GM19099 (cell line): ENCODE results near the gene ACP3.

Experiments
- POLR2A ChIP-seq: IDR thresholded peaks from 3 replicates; pipeline ENCODE4 v1.6.1; 2011; ENCODE audit warnings: low read depth; ENCODE audit not compliant: insufficient read length; ENCODE audit errors: extremely low read depth

Gene ACP3

GRCh38 chr3:132311316-132311715, 5.9 kb upstream of the ACP3 start:
- no peak for TF ChIP-seq POLR2A

GRCh38 chr3:132311841-132312240, 5.4 kb upstream of the ACP3 start:
- no peak for TF ChIP-seq POLR2A

- TF ChIP-seq POLR2A = no peak
Observed at GRCh38 chr3:132315851-132316250, 1.4 kb upstream of the ACP3 start.

- no peak for TF ChIP-seq POLR2A
Observed at GRCh38 chr3:132318451-132318850, 1.2 kb downstream of the ACP3 start.

GRCh38 chr3:132321304-132321703, 4.1 kb downstream of the ACP3 start:
- TF ChIP-seq POLR2A = no peak

GRCh38 chr3:132325103-132325606, 7.9 kb downstream of the ACP3 start:
- no peak for TF ChIP-seq POLR2A

- TF ChIP-seq POLR2A = no peak
Observed at GRCh38 chr3:132325634-132326033, 8.4 kb downstream of the ACP3 start.

GRCh38 chr3:132326251-132326650, 9.0 kb downstream of the ACP3 start:
- TF ChIP-seq POLR2A = no peak

GRCh38 chr3:132332082-132332481, 14.9 kb downstream of the ACP3 start:
- no peak for TF ChIP-seq POLR2A

- TF ChIP-seq POLR2A = no peak
Observed at GRCh38 chr3:132332508-132332907, 15.3 kb downstream of the ACP3 start.

- TF ChIP-seq POLR2A = no peak
Observed at GRCh38 chr3:132341746-132342145, 24.5 kb downstream of the ACP3 start.

- no peak for TF ChIP-seq POLR2A
Observed at GRCh38 chr3:132342183-132342582, 25.0 kb downstream of the ACP3 start.

GRCh38 chr3:132342610-132343009, 25.4 kb downstream of the ACP3 start:
- TF ChIP-seq POLR2A = no peak

- TF ChIP-seq POLR2A = no peak
Observed at GRCh38 chr3:132343018-132343612, 25.9 kb downstream of the ACP3 start.

- no peak for TF ChIP-seq POLR2A
Observed at GRCh38 chr3:132344666-132345280, 27.6 kb downstream of the ACP3 start.
